ENCODE results near the gene ZNF536.

- TF ChIP-seq, protein P1, sequence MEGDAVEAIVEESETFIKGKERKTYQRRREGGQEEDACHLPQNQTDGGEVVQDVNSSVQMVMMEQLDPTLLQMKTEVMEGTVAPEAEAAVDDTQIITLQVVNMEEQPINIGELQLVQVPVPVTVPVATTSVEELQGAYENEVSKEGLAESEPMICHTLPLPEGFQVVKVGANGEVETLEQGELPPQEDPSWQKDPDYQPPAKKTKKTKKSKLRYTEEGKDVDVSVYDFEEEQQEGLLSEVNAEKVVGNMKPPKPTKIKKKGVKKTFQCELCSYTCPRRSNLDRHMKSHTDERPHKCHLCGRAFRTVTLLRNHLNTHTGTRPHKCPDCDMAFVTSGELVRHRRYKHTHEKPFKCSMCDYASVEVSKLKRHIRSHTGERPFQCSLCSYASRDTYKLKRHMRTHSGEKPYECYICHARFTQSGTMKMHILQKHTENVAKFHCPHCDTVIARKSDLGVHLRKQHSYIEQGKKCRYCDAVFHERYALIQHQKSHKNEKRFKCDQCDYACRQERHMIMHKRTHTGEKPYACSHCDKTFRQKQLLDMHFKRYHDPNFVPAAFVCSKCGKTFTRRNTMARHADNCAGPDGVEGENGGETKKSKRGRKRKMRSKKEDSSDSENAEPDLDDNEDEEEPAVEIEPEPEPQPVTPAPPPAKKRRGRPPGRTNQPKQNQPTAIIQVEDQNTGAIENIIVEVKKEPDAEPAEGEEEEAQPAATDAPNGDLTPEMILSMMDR (IDR thresholded peaks at IDR 0.05; ENCODE audit: insufficient read depth, low read depth, low read length), result no peak
- TF ChIP-seq EZH2 (IDR thresholded peaks at IDR 0.05; ENCODE audit: insufficient read depth, low read length), result no peak
Measured at GRCh38 chr19:30445385-30445784, 73.2 kb downstream of the ZNF536 start.

Measured in astrocyte (in vitro differentiated cells and primary cell).